T-helper 9 cell (primary cell): ENCODE measurements around the gene PLEKHB1.

Experiments
- DNase-seq: peaks from one replicate; pipeline ENCODE4 v3.0.0-alpha.2; 2020

PLEKHB1 gene

DNA sequence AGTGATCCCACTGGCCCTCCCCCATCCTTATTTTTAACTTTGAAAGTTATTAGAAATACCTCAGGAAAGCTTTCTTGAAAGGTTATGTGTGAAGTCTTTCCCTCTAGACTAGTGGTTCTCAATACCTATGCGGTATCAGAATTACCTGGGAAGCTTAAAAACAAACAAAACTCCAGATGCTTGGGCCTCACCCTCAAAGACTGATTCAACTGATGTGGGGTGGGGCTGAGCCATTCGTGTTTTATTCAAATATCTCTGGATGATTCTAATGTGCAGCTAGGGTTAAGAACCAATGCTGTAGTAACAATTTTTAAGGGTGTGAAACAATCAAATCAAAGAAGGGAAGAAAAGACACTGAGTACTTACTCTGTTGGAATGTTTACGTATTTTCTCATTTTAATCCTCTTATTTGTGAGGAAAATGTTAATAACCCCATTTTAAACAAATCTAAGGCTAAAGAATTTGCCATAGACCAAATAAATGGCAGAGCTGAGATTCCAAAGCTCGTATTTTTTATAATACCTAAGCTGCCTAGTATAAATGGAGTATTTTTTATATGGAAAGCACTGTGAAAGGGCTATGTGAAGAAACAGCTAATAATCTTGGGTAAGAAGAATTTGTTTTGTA lies 47.6 kb downstream of the PLEKHB1 start:
- DNase-seq: no peak

DNA sequence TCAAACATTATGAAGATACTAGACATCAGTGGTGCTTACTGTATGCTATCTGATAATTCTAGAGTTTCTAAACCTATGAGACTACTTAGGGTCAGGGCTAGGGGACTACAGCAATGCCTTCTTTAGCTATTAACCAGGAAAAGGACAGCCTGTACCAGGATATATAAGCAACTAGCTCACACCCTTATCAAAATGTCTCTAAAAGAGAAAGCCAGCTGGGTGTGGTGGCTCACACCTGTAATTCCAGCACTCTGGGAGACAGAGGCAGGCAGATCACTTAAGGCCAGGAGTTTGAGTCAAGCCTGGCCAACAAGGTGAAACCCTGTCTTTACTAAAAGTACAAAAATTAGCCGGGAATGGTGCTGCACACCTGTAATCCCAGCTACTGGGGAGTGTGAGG lies 58.7 kb downstream of the PLEKHB1 start:
- DNase-seq: no peak

DNA sequence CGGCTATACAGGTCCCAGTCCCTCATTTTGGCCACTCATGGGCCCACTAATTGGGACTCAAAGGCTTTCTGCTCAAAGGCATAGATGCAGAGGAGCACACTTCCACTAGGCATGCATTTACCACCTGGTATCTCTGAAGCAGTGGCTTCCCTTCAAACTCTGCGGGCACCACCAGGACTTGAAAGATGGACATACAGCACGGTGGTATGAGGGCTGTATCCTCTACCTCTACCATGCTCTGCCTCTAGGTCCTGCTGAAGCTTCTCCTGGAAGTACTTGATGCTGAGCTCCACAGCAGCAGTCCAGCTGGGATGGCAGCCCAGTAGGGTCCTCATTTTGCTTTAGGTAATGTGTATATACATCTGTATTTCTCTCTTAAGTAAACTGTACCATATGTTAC lies 64.6 kb downstream of the PLEKHB1 start:
- DNase-seq: no peak
